Measurements from ENCODE around the gene ANKRD40. TPM values are rescaled to one million over a fixed set of nuclear protein-coding genes. Genes with fewer than 3 reads are reported as not detected.

ANKRD40 gene
- total and polyA plus RNA-seq, 9 of the 15 experiments (the other 6 are each of a cell fraction or from before 2014, with no cell fraction given) = 9.0 to 28.9 (median 27.7) TPM

- Histone ChIP-seq H3K9me3 (replicated peaks; ENCODE audit: control insufficient read depth, insufficient read depth, low read depth, low read length) (no peaks in the 10 kb centered on the region), H3K4me2 (ENCODE audit: insufficient read depth, low read length) (no peak overlapping the region), H2AFZ (ENCODE audit: low read depth, low read length) (0 out of 2 replicates have a peak overlapping the region, but pooled peaks have one; percentile 19), H3K4me3 (no peak overlapping the region), H3K27ac (ENCODE audit: extremely low read depth, low read depth, low read length) (no peak overlapping the region), H3K79me2 (ENCODE audit: control insufficient read depth, insufficient read depth, low read length) (no peaks in the 10 kb centered on the region), H3K36me3 (ENCODE audit: control insufficient read depth, insufficient read depth, low read length) (no peaks in the 10 kb centered on the region), H3K4me1 (replicated peaks in 1 of 2; ENCODE audit: control insufficient read depth in 2 of 2, insufficient read depth in 2 of 2, low read length in 2 of 2) (peaks cover 4 to 22% of the 10 kb centered on the region in 2 experiments; a peak in 3 of 5 replicates), H3K27me3 (ENCODE audit: control insufficient read depth in 2 of 2, insufficient read depth in 2 of 2, low read length in 2 of 2) (no peaks in the 10 kb centered on the region), H3K9me1 (ENCODE audit: control insufficient read depth, insufficient read depth, low read length) (no peaks in the 10 kb centered on the region), H4K20me1 (replicated peaks; ENCODE audit: control insufficient read depth, insufficient read depth, low read length) (no peaks in the 10 kb centered on the region), H3K9ac (ENCODE audit: insufficient read depth in 1 of 2, low read depth in 2 of 2, low read length in 2 of 2) (no peak overlapping the region; a peak in 1 of 4 replicates)
- ATAC-seq (no peak), DNase-seq (ENCODE audit: extremely low read depth in 1 of 4, low spot score in 3 of 4) (no peak), FAIRE-seq (no peak)
- POLR2A ChIA-PET = interaction anchor here (0.6 to 1.2 kb wide), 2 partner anchors 9 to 60 kb away, joined by 3 to 4 read pairs; no protein-coding TSS in a partner anchor
- CTCF ChIA-PET (ENCODE audit: low intra/inter-chr PET ratio) = no interaction called here
- intact Hi-C loops (cut with micrococcal nuclease) = no loop called here
- WGBS (ENCODE audit: insufficient coverage, low coverage, missing lambda C conversion rate) = 29% methylated on average over 13 of the region's 14 CpGs
- BruUV-seq (replicated peaks) = no TSS peak
- in situ Hi-C loops (cut with MboI) = no loop called here
- TF ChIP-seq HMGN3 (IDR thresholded peaks at IDR 0.05; ENCODE audit: borderline replicate concordance, extremely low read depth, insufficient read length, low read depth, low read length) = no peak
- no peak for TF ChIP-seq KDM2B (CRISPR knock-in tag; IDR thresholded peaks at IDR 0.05)
- no peak for TF ChIP-seq ZNF785 (CRISPR knock-in tag; IDR thresholded peaks at IDR 0.05)
- TF ChIP-seq ARID2 (IDR thresholded peaks at IDR 0.05) = no peak
- no peak for TF ChIP-seq NFIC (IDR thresholded peaks at IDR 0.05)
- TF ChIP-seq CUX1 (CRISPR knock-in tag; IDR thresholded peaks at IDR 0.05) = no peak
- TF ChIP-seq NR4A1 (CRISPR knock-in tag; IDR thresholded peaks at IDR 0.05) = no peak
- TF ChIP-seq NR4A1 (tag; IDR thresholded peaks at IDR 0.05) = no peak
- no peak for TF ChIP-seq YY1 (IDR thresholded peaks at IDR 0.05; ENCODE audit: borderline replicate concordance in 1 of 3, control insufficient read depth in 1 of 3, extremely low read depth in 1 of 3, insufficient read depth in 3 of 3, insufficient read length in 1 of 3, insufficient replicate concordance in 2 of 3, low read depth in 1 of 3, low read length in 2 of 3)
- no peak for TF ChIP-seq KLF16 (IDR thresholded peaks at IDR 0.05)
- no peak for TF ChIP-seq STAT6 (CRISPR knock-in tag; IDR thresholded peaks at IDR 0.05)
- no peak for TF ChIP-seq LARP7 (IDR thresholded peaks at IDR 0.05)
- no peak for TF ChIP-seq ERF (CRISPR knock-in tag; IDR thresholded peaks at IDR 0.05)
- no peak for TF ChIP-seq FUS (optimal IDR thresholded peaks at IDR 0.05; ENCODE audit: low read depth, low read length)
- no peak for TF ChIP-seq EZH2 (IDR thresholded peaks at IDR 0.05; ENCODE audit: borderline replicate concordance, low read depth, low read length)
Observed at GRCh38 chr17:50686494-50687199, 21.1 kb downstream of the ANKRD40 start.
